HEK293T (cell line): Measurements from ENCODE around the gene HBA1.

ENCODE experiments used
- CTCF ChIA-PET: fragments of 350-600 bp; formaldehyde crosslinking; extraction: SDS; loops from one replicate; lab custom pipeline; 2021; ENCODE audit warnings: antibody characterized with exemption, inconsistent platforms; lab: Yijun Ruan, JAX
- POLR2A ChIA-PET: fragments of 350-600 bp; formaldehyde crosslinking; extraction: SDS; loops from one replicate; lab custom pipeline; 2020; ENCODE audit warnings: antibody characterized with exemption, inconsistent platforms; lab: Yijun Ruan, JAX
- DNase-seq: peaks from one replicate; pipeline ENCODE4 v3.0.0; 2012; ENCODE audit warnings: mixed read lengths; ENCODE audit errors: extremely low spot score
- ARNT ChIP-seq: fragments of 450-650 bp; IDR thresholded peaks from 2 replicates; pipeline ENCODE4 v1.6.1; 2017; ENCODE audit warnings: mild to moderate bottlenecking
- BHLHE40 ChIP-seq: fragments of 450-650 bp; IDR thresholded peaks from 2 replicates; pipeline ENCODE4 v1.6.1; 2016; ENCODE audit warnings: mild to moderate bottlenecking, moderate library complexity, borderline replicate concordance
- CTBP1 ChIP-seq: fragments of 450-650 bp; IDR thresholded peaks from 2 replicates; pipeline ENCODE4 v1.6.1; 2016; ENCODE audit warnings: borderline replicate concordance
- ELF4 ChIP-seq: fragments of 450-650 bp; IDR thresholded peaks from 2 replicates; pipeline ENCODE4 v1.6.1; 2017; ENCODE audit warnings: antibody characterized with exemption
- FOXA1 ChIP-seq: fragments of 450-650 bp; IDR thresholded peaks from 2 replicates; pipeline ENCODE4 v1.6.1; 2016; ENCODE audit warnings: mild to moderate bottlenecking
- FOXK2 ChIP-seq: fragments of 450-650 bp; IDR thresholded peaks from 2 replicates; pipeline ENCODE4 v1.6.1; 2016; ENCODE audit warnings: mild to moderate bottlenecking
- FOXM1 ChIP-seq: fragments of 450-650 bp; IDR thresholded peaks from 2 replicates; pipeline ENCODE4 v1.6.1; 2017; ENCODE audit warnings: mild to moderate bottlenecking, borderline replicate concordance
- HDGF ChIP-seq: fragments of 450-650 bp; IDR thresholded peaks from 2 replicates; pipeline ENCODE4 v1.6.1; 2017; ENCODE audit warnings: antibody characterized with exemption, borderline replicate concordance
- L3MBTL2 ChIP-seq: fragments of 450-650 bp; conservative IDR thresholded peaks from 2 replicates; pipeline ENCODE4 v1.6.1; 2016; ENCODE audit warnings: mild to moderate bottlenecking
- LEF1 ChIP-seq: fragments of 450-650 bp; IDR thresholded peaks from 2 replicates; pipeline ENCODE4 v1.6.1; 2017; ENCODE audit warnings: mild to moderate bottlenecking, borderline replicate concordance
- NFRKB ChIP-seq: fragments of 450-650 bp; IDR thresholded peaks from 2 replicates; pipeline ENCODE4 v1.6.1; 2016; ENCODE audit warnings: mild to moderate bottlenecking, moderate library complexity
- PKNOX1 ChIP-seq: fragments of 450-650 bp; IDR thresholded peaks from 2 replicates; pipeline ENCODE4 v1.6.1; 2016
- SP1 ChIP-seq: fragments of 450-650 bp; IDR thresholded peaks from 2 replicates; pipeline ENCODE4 v1.6.1; 2017
- SUZ12 ChIP-seq: fragments of 450-650 bp; IDR thresholded peaks from 2 replicates; pipeline ENCODE4 v1.6.1; 2016; ENCODE audit warnings: mild to moderate bottlenecking
- TARDBP ChIP-seq: fragments of 450-650 bp; IDR thresholded peaks from 2 replicates; pipeline ENCODE4 v1.6.1; 2016
- ZNF384 ChIP-seq: fragments of 450-650 bp; IDR thresholded peaks from 2 replicates; pipeline ENCODE4 v1.6.1; 2016

HBA1 gene

GRCh38 chr16:177981-178667 is 1.6 kb downstream of the HBA1 start:
- ChIA-PET POLR2A (no interaction called here), CTCF (interaction anchor here (0.8 kb wide), 1 partner anchor 22 kb away, joined by 4 read pairs; no protein-coding TSS in a partner anchor)
- no peak for DNase-seq
- TF ChIP-seq FOXA1 (no peak), BHLHE40 (no peak), CTBP1 (no peak), ZNF384 (no peak), ARNT (no peak), TARDBP (no peak), HDGF (no peak), NFRKB (no peak), PKNOX1 (no peak), FOXM1 (no peak), SP1 (no peak), LEF1 (no peak), L3MBTL2 (no peak), FOXK2 (no peak), SUZ12 (no peak), ELF4 (no peak)

DNA sequence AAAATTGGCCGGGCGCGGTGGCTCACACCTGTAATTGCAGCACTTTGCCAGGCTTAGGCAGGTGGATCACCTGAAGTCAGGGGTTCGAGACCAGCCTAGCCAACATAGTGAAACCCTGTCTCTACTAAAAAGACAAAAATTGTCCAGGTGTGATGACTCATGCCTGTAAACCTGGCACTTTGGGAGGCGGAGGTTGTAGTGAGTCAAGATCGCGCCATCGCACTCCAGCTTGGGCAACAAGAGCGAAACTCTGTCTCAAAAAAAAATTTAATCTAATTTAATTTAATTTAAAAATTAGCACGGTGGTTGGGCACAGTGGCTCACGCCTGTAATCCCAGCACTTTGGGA is 2.2 kb downstream of the HBA1 start:
- no peak for DNase-seq
- CTCF ChIA-PET = no interaction called here
- POLR2A ChIA-PET = no interaction called here
- no peak for TF ChIP-seq PKNOX1
- no peak for TF ChIP-seq NFRKB
- TF ChIP-seq FOXA1 = no peak
- TF ChIP-seq SUZ12 = no peak
- TF ChIP-seq ARNT = no peak
- no peak for TF ChIP-seq ZNF384
- no peak for TF ChIP-seq FOXM1
- no peak for TF ChIP-seq CTBP1
- TF ChIP-seq BHLHE40 = no peak
- no peak for TF ChIP-seq LEF1
- no peak for TF ChIP-seq HDGF
- TF ChIP-seq ELF4 = no peak
- TF ChIP-seq SP1 = no peak
- TF ChIP-seq L3MBTL2 = no peak
- TF ChIP-seq FOXK2 = no peak
- no peak for TF ChIP-seq TARDBP

GRCh38 chr16:179211-180092 is 3.0 kb downstream of the HBA1 start:
- ChIA-PET POLR2A (no interaction called here), CTCF (no interaction called here)
- no peak for TF ChIP-seq BHLHE40
- no peak for DNase-seq

- DNase-seq = peak; percentile 52
- no peak for TF ChIP-seq FOXA1
- TF ChIP-seq ARNT = no peak
- TF ChIP-seq FOXK2 = no peak
- no peak for TF ChIP-seq CTBP1
- no peak for TF ChIP-seq SUZ12
- no peak for TF ChIP-seq FOXM1
- no peak for TF ChIP-seq ELF4
- no peak for TF ChIP-seq ZNF384
- no peak for TF ChIP-seq BHLHE40
- no peak for TF ChIP-seq PKNOX1
- no peak for TF ChIP-seq LEF1
- TF ChIP-seq SP1 = no peak
- no peak for TF ChIP-seq NFRKB
- CTCF ChIA-PET = interaction anchor here (0.8 to 1.1 kb wide), 2 partner anchors 108 to 1383 kb away, joined by 3 read pairs; partner anchors contain the start of gene RHBDF1
- POLR2A ChIA-PET = interaction anchor here (0.8 to 0.9 kb wide), 2 partner anchors 58 to 73 kb away, joined by 3 read pairs; no protein-coding TSS in a partner anchor
These were observed 3.7 kb downstream of the HBA1 start, which contains the start of gene HBQ1 for GRCh38 chr16:180101-180675. TSS of gene HBQ1 (plus strand) at chr16:180459. CDS start at chr16:180487, 28 bp downstream.

DNA sequence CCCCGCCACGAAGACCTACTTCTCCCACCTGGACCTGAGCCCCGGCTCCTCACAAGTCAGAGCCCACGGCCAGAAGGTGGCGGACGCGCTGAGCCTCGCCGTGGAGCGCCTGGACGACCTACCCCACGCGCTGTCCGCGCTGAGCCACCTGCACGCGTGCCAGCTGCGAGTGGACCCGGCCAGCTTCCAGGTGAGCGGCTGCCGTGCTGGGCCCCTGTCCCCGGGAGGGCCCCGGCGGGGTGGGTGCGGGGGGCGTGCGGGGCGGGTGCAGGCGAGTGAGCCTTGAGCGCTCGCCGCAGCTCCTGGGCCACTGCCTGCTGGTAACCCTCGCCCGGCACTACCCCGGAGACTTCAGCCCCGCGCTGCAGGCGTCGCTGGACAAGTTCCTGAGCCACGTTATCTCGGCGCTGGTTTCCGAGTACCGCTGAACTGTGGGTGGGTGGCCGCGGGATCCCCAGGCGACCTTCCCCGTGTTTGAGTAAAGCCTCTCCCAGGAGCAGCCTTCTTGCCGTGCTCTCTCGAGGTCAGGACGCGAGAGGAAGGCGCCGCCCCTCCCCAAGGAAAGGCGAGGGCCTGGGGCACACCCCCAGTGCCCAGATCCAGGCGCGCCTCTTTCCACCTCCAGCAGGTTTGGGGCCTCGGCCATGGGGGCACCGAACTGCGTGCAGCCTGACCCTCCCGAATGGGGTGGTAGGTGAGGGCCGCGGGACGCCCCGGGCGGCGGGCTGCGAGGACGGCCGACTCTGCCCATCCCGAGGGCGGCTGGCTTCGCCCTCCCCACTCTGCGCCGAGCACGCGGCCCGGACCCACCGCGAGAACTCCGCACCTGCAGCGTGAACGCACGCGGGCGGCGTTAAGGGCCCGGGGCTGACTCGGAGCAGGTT is 4.4 kb downstream of the HBA1 start:
- DNase-seq = no peak
- POLR2A ChIA-PET = interaction anchor here (0.8 to 0.9 kb wide), 2 partner anchors 59 to 73 kb away, joined by 3 read pairs; no protein-coding TSS in a partner anchor
- TF ChIP-seq LEF1 (no peak), BHLHE40 (no peak), FOXM1 (no peak), L3MBTL2 (peak; percentile 98)
- CTCF ChIA-PET = interaction anchor here (0.8 to 1.5 kb wide), 3 partner anchors 109 to 1382 kb away, joined by 3 to 7 read pairs (median 3); partner anchors contain the start of gene RHBDF1
